GM18870 (cell line): ENCODE measurements around the gene NPY1R.

Experiments used
- ATAC-seq: cut with Tn5 transposase; IDR thresholded peaks from one replicate; pipeline ENCODE4 v1.9.1; 2021; ENCODE audit warnings: moderate library complexity; ENCODE audit not compliant: unreplicated experiment

The NPY1R gene

GRCh38 chr4:163280703-163281519 lies 51.5 kb downstream of the NPY1R start:
- ATAC-seq: no peak

GRCh38 chr4:163279713-163280112 lies 52.7 kb downstream of the NPY1R start:
- no peak for ATAC-seq

- no peak for ATAC-seq
These were observed 57.5 kb downstream of the NPY1R start for GRCh38 chr4:163274861-163275260.
